ENCODE results near the gene IL16. TPM values are rescaled to one million over a fixed set of nuclear protein-coding genes. Genes with fewer than 3 reads are reported as not detected.

The IL16 gene
- polyA plus RNA-seq, 1 donor from 2014 or later: not detected

DNA sequence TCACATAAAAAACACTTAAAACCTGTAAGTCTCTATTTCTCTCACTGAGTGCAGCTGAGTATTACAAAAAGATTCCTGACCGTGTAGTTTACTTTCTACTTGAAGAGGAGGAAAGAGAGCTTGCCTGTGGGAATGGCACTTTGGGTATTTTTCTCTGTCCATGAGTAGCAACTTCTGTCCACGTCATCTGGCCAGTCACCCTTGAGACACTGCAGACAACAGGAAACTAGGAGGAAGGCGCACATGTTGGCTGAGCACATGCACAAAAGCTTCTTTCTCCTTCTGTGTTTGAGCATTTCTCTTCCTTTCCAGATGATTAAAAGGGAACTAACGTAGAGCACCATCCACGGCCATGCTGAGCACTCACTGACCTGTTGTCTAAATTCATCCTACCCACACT, 107.5 kb downstream of the IL16 start:
- no peaks in the 10 kb centered on the region for H3F3A ChIP-seq (ENCODE audit: insufficient read depth, low read length, poor library complexity, severe bottlenecking)
- no peaks in the 10 kb centered on the region for H3K27me3 ChIP-seq (ENCODE audit: insufficient read depth, low read depth, low read length)
- H3K4me2 ChIP-seq (ENCODE audit: low read length): no peak overlapping the region
- H3K27ac ChIP-seq (ENCODE audit: low read length): no peak overlapping the region
- H4K20me1 ChIP-seq (ENCODE audit: insufficient read depth): no peaks in the 10 kb centered on the region
- H3K9me2 ChIP-seq (ENCODE audit: insufficient read depth, low read length): no peaks in the 10 kb centered on the region
- H2AFZ ChIP-seq (ENCODE audit: low read depth, low read length): no peak overlapping the region
- no peaks in the 10 kb centered on the region for H3K79me2 ChIP-seq (replicated peaks; ENCODE audit: insufficient read depth, low read length)
- no peak overlapping the region for H3K4me3 ChIP-seq (ENCODE audit: low read length)
- H3K9ac ChIP-seq (ENCODE audit: low read length): no peak overlapping the region
- H3K36me3 ChIP-seq (ENCODE audit: insufficient read depth, low read length): no peaks in the 10 kb centered on the region
- H3K9me3 ChIP-seq (ENCODE audit: low read length): no peaks in the 10 kb centered on the region
- TF ChIP-seq POLR2AphosphoS5 (IDR thresholded peaks at IDR 0.05) (no peak), RAD21 (conservative IDR thresholded peaks at IDR 0.05) (no peak), EP300 (conservative IDR thresholded peaks at IDR 0.05; ENCODE audit: poor library complexity, severe bottlenecking) (no peak), TAF1 (IDR thresholded peaks at IDR 0.05; ENCODE audit: low read depth) (no peak), EZH2 (IDR thresholded peaks at IDR 0.05; ENCODE audit: borderline replicate concordance, insufficient read depth, low read length, poor library complexity, severe bottlenecking) (no peak), SMC3 (conservative IDR thresholded peaks at IDR 0.05; ENCODE audit: poor library complexity) (no peak), REST (IDR thresholded peaks at IDR 0.05; ENCODE audit: borderline replicate concordance) (no peak), MXI1 (conservative IDR thresholded peaks at IDR 0.05; ENCODE audit: poor library complexity, severe bottlenecking) (no peak)
- TF ChIP-seq, protein P1, sequence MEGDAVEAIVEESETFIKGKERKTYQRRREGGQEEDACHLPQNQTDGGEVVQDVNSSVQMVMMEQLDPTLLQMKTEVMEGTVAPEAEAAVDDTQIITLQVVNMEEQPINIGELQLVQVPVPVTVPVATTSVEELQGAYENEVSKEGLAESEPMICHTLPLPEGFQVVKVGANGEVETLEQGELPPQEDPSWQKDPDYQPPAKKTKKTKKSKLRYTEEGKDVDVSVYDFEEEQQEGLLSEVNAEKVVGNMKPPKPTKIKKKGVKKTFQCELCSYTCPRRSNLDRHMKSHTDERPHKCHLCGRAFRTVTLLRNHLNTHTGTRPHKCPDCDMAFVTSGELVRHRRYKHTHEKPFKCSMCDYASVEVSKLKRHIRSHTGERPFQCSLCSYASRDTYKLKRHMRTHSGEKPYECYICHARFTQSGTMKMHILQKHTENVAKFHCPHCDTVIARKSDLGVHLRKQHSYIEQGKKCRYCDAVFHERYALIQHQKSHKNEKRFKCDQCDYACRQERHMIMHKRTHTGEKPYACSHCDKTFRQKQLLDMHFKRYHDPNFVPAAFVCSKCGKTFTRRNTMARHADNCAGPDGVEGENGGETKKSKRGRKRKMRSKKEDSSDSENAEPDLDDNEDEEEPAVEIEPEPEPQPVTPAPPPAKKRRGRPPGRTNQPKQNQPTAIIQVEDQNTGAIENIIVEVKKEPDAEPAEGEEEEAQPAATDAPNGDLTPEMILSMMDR (IDR thresholded peaks at IDR 0.05; ENCODE audit: poor library complexity, severe bottlenecking): no peak

GRCh38 chr15:81308260-81308659, 111.6 kb downstream of the IL16 start:
- Histone ChIP-seq H3K27me3 (ENCODE audit: insufficient read depth, low read depth, low read length) (no peaks in the 10 kb centered on the region), H3K9ac (ENCODE audit: low read length) (no peak overlapping the region), H3K9me3 (ENCODE audit: low read length) (no peaks in the 10 kb centered on the region), H3K4me3 (ENCODE audit: low read length) (no peak overlapping the region), H3K9me2 (ENCODE audit: insufficient read depth, low read length) (no peaks in the 10 kb centered on the region), H2AFZ (ENCODE audit: low read depth, low read length) (no peak overlapping the region), H4K20me1 (ENCODE audit: insufficient read depth) (no peaks in the 10 kb centered on the region), H3K79me2 (replicated peaks; ENCODE audit: insufficient read depth, low read length) (no peaks in the 10 kb centered on the region), H3K27ac (ENCODE audit: low read length) (no peak overlapping the region), H3K36me3 (ENCODE audit: insufficient read depth, low read length) (no peaks in the 10 kb centered on the region), H3F3A (ENCODE audit: insufficient read depth, low read length, poor library complexity, severe bottlenecking) (no peaks in the 10 kb centered on the region), H3K4me2 (ENCODE audit: low read length) (no peak overlapping the region)
- TF ChIP-seq TAF1 (IDR thresholded peaks at IDR 0.05; ENCODE audit: low read depth) (no peak), RAD21 (conservative IDR thresholded peaks at IDR 0.05) (no peak), EP300 (conservative IDR thresholded peaks at IDR 0.05; ENCODE audit: poor library complexity, severe bottlenecking) (no peak), MXI1 (conservative IDR thresholded peaks at IDR 0.05; ENCODE audit: poor library complexity, severe bottlenecking) (no peak), REST (IDR thresholded peaks at IDR 0.05; ENCODE audit: borderline replicate concordance) (no peak), POLR2AphosphoS5 (IDR thresholded peaks at IDR 0.05) (no peak)
- TF ChIP-seq, protein P1 (IDR thresholded peaks at IDR 0.05; ENCODE audit: poor library complexity, severe bottlenecking): no peak

Measured in neural cell (in vitro differentiated cells).